Ishikawa (cell line): ENCODE data around the gene NTN5.

Experiments
- EGR1 ChIP-seq: IDR thresholded peaks from 2 replicates; pipeline ENCODE4 v1.6.1; 2012
- RAD21 ChIP-seq: IDR thresholded peaks from 2 replicates; pipeline ENCODE4 v1.6.1; 2012; ENCODE audit warnings: low read depth
- REST ChIP-seq: IDR thresholded peaks from 2 replicates; pipeline ENCODE4 v1.6.1; 2012; ENCODE audit warnings: low read depth, mild to moderate bottlenecking

- TF ChIP-seq REST, result no peak
- TF ChIP-seq RAD21, result no peak
- no peak for TF ChIP-seq EGR1
Measured at GRCh38 chr19:48637449-48637947, 35.3 kb downstream of the NTN5 start.
